Nephron (organoid): ENCODE results near the gene OSTN.
A peak's percentile ranks its signal among the peaks of the same experiment; 100 is the strongest.

Experiments
- H3K27ac Mint-ChIP-seq, 3 experiments: 2 replicates each; pipeline ENCODE4 v1.8.0; 2020; ENCODE audit warnings: mixed read lengths in 3 of 3, mild to moderate bottlenecking in 2 of 3, moderate library complexity in 1 of 3
- H3K27me3 Mint-ChIP-seq: 2 replicates; pipeline ENCODE4 v1.8.0; 2021; ENCODE audit warnings: low read depth, mild to moderate bottlenecking, moderate library complexity, mixed read lengths
- H3K36me3 Mint-ChIP-seq: 2 replicates; pipeline ENCODE4 v1.8.0; 2020; ENCODE audit warnings: low read depth, mixed read lengths
- H3K4me1 Mint-ChIP-seq: 2 replicates; pipeline ENCODE4 v1.8.0; 2020; ENCODE audit warnings: mixed read lengths
- H3K4me3 Mint-ChIP-seq, 3 experiments: 2 replicates each; pipeline ENCODE4 v1.8.0; 2020; ENCODE audit warnings: mild to moderate bottlenecking in 3 of 3, mixed read lengths in 3 of 3, moderate library complexity in 2 of 3
- H3K9me3 Mint-ChIP-seq: 2 replicates; pipeline ENCODE4 v1.8.0; 2020; ENCODE audit warnings: mixed read lengths
- TF ChIP-seq, protein P1 (sequence below), 3 experiments: fragments of 200-600 bp; sonication (generic); IDR thresholded peaks; one replicate each; pipeline ENCODE4 v1.5.0; 2021; ENCODE audit warnings: antibody characterized with exemption in 3 of 3; ENCODE audit not compliant: unreplicated experiment in 3 of 3

The OSTN gene

GRCh38 chr3:191192941-191193340, 6.1 kb upstream of the OSTN start:
- H3K27ac Mint-ChIP-seq: no peak overlapping the region
- H3K4me1 Mint-ChIP-seq: no peaks in the 10 kb centered on the region
- peaks cover 3% of the 10 kb centered on the region for H3K27me3 Mint-ChIP-seq
- no peaks in the 10 kb centered on the region for H3K36me3 Mint-ChIP-seq
- TF ChIP-seq, protein P1, sequence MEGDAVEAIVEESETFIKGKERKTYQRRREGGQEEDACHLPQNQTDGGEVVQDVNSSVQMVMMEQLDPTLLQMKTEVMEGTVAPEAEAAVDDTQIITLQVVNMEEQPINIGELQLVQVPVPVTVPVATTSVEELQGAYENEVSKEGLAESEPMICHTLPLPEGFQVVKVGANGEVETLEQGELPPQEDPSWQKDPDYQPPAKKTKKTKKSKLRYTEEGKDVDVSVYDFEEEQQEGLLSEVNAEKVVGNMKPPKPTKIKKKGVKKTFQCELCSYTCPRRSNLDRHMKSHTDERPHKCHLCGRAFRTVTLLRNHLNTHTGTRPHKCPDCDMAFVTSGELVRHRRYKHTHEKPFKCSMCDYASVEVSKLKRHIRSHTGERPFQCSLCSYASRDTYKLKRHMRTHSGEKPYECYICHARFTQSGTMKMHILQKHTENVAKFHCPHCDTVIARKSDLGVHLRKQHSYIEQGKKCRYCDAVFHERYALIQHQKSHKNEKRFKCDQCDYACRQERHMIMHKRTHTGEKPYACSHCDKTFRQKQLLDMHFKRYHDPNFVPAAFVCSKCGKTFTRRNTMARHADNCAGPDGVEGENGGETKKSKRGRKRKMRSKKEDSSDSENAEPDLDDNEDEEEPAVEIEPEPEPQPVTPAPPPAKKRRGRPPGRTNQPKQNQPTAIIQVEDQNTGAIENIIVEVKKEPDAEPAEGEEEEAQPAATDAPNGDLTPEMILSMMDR (IDR thresholded peaks at IDR 0.05; ENCODE audit: unreplicated experiment in 3 of 3): no peak
- H3K9me3 Mint-ChIP-seq: peaks cover 2% of the 10 kb centered on the region
- no peak overlapping the region for H3K4me3 Mint-ChIP-seq

DNA sequence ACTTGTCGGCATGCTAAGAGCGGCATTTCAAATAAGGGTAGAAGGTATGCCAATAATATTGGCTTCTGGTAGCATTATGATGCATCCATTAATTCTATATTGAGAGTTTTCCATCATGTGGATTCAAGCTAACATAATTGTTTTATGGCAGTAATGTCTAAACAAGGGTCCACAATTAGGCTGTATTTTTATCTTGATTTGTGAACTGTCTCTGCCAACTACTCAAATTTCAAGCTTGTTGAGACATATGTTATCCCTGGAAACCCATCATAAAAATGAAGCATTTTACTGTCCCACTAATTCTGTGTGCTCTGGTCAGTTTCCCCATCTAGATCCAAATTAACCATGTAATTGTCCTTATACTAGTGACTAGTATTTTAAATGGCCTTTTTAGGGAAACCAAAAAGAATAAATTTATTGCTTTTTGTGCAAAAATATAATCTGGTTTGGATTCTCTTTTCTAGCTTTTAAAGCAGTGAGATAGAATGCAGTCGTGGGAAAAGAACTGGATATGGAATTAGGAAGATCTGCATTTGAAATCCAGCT, 1.2 kb upstream of the OSTN start:
- no peaks in the 10 kb centered on the region for H3K4me1 Mint-ChIP-seq
- H3K9me3 Mint-ChIP-seq: no peaks in the 10 kb centered on the region
- no peaks in the 10 kb centered on the region for H3K36me3 Mint-ChIP-seq
- H3K4me3 Mint-ChIP-seq: no peak overlapping the region
- no peak overlapping the region for H3K27ac Mint-ChIP-seq
- no peaks in the 10 kb centered on the region for H3K27me3 Mint-ChIP-seq
- TF ChIP-seq, protein P1 (IDR thresholded peaks at IDR 0.05; ENCODE audit: unreplicated experiment in 3 of 3): no peak

- H3K4me1 Mint-ChIP-seq: no peaks in the 10 kb centered on the region
- no peaks in the 10 kb centered on the region for H3K36me3 Mint-ChIP-seq
- no peak overlapping the region for H3K4me3 Mint-ChIP-seq
- H3K9me3 Mint-ChIP-seq: no peaks in the 10 kb centered on the region
- no peaks in the 10 kb centered on the region for H3K27me3 Mint-ChIP-seq
- no peak overlapping the region for H3K27ac Mint-ChIP-seq
- TF ChIP-seq, protein P1 (IDR thresholded peaks at IDR 0.05; ENCODE audit: unreplicated experiment in 3 of 3): no peak
Observed at GRCh38 chr3:191198480-191198879, 561 bp upstream of the OSTN start.

DNA sequence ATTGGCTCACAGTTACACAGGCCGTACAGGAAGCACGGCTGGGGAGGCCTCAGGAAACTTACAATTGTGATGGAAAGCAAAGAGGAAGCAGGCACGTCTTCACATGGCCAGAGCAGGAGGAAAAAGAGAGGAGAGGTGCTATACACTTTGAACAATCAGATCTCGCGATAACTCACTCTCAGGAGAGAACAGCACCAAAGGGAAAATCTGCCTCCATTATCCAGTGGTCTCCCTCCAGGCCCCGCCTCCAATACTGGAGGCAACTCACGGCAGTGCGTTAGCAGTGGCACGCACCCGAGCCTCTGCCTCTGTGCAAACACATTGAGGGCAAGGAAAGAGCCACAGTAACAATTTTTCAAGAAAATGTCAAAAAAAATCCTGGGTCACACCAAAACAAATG, 11.0 kb downstream of the OSTN start:
- Mint-ChIP-seq H3K4me3 (no peak overlapping the region), H3K4me1 (no peaks in the 10 kb centered on the region), H3K27me3 (no peaks in the 10 kb centered on the region), H3K9me3 (no peaks in the 10 kb centered on the region), H3K27ac (peak overlapping the region in 1 of 3 experiments; percentile 13), H3K36me3 (no peaks in the 10 kb centered on the region)
- TF ChIP-seq, protein P1 (IDR thresholded peaks at IDR 0.05; ENCODE audit: unreplicated experiment in 3 of 3): no peak

DNA sequence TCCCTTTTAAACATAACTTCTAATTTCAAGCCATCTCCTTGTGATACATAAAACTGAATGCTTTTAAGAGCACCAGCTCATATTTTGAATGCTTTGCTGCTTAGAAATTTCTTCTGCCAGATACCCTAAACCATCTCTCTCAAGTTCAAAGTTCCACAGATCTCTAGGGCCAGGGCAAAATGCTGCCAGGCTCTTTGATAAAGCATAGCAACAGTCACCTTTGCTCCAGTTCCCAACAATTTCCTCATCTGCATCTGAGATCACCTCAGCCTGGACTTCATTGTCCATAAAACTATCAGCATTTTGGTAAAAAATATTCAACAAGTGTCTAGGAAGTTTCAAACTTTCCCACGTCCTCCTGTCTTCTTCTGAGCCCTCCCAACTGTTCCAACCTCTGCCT, 17.5 kb downstream of the OSTN start:
- TF ChIP-seq, protein P1 (IDR thresholded peaks at IDR 0.05; ENCODE audit: unreplicated experiment in 3 of 3): no peak
- H3K27me3 Mint-ChIP-seq: no peaks in the 10 kb centered on the region
- H3K4me3 Mint-ChIP-seq: no peak overlapping the region
- no peak overlapping the region for H3K27ac Mint-ChIP-seq
- peaks cover 5% of the 10 kb centered on the region for H3K9me3 Mint-ChIP-seq
- H3K4me1 Mint-ChIP-seq: no peaks in the 10 kb centered on the region
- no peaks in the 10 kb centered on the region for H3K36me3 Mint-ChIP-seq

- Mint-ChIP-seq H3K36me3 (no peaks in the 10 kb centered on the region), H3K27ac (no peak overlapping the region), H3K4me3 (no peak overlapping the region), H3K27me3 (no peaks in the 10 kb centered on the region), H3K4me1 (no peaks in the 10 kb centered on the region), H3K9me3 (peaks cover 5% of the 10 kb centered on the region)
- TF ChIP-seq, protein P1 (IDR thresholded peaks at IDR 0.05; ENCODE audit: unreplicated experiment in 3 of 3): no peak
Observed at GRCh38 chr3:191217301-191217700, 18.3 kb downstream of the OSTN start.
